ENCODE results near the gene LINC01488.

Gene LINC01488

DNA sequence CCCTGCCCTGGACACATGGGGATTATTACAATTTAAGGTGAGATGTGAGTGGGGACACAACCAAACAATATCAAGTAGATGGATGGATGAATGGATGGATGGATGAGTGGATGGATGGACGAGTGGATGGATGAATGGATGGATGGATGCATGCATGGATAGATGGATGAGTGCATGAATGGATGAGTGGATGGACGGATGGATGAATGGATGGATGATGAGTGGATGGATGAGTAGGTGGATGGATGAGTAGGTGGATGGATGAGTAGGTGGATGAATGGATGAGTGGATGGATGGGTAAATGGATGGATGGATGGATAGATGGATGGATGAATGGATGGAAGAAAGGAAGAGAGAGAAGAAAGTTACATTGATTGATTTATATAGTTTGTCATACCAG is 859 bp downstream of the LINC01488 start:
- DNase-seq: no peak

DNA sequence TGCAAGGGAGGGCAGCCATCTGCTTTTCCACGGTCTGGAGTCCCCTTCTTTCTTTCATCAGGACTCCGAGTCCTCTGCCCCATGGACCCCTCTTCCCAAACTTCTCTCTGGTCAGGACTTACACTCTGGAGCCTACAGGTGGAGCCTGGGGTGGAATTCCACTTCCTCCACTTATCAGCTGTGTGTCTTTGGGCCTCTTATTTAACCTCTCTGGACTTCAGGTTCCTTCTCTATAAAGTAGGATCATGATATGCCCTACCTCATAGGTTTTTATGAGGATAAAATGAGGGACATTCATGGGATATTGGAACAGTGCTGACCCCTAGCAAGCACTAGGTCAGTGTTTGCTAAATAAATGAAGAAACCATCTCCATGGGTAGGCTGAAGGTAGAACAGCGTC is 1.7 kb downstream of the LINC01488 start:
- DNase-seq: no peak

GRCh38 chr11:69483691-69484426 is 2.4 kb downstream of the LINC01488 start:
- no peak for DNase-seq

DNA sequence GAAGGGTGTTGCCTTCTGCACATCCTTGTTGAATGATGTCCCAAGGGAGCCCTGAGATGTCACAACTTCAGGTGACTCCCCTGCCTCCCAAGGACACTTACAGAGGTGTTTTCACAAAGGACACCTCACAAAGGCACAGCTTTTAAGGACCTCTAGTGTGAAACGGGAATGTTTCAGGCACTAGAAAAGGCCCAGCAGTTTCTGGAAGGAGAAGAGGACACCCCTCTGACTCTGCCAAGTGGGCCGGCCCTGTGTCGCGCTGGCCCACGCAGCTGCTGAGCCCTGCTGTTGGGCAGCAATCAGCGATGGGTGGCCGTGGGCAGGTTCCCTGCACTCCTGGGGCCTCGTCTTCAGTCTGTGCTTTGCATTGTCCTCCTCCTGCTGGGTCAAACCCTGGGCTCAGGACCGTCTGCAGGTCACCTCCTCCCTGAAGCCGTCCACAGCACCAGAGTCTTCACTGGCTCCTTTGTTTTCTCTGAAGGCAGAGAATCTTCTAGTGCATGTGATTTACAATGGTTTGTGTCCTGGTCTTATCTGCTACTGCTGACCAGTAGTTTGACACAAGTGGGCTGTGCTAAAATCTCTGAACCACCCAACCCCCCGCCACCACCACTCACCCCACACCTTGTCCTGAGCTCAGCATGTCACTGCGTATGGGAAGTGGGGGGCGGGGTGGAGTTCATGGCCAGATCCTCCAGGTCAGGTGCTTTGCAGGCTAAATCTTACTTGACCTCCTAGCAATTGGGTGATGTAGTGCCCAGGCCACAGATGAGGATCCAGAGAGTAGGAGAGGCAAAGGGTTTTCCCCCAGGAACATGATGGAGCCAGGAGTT is 3.2 kb downstream of the LINC01488 start:
- no peak for DNase-seq

GRCh38 chr11:69485337-69486041 is 4.0 kb downstream of the LINC01488 start:
- no peak for DNase-seq

DNA sequence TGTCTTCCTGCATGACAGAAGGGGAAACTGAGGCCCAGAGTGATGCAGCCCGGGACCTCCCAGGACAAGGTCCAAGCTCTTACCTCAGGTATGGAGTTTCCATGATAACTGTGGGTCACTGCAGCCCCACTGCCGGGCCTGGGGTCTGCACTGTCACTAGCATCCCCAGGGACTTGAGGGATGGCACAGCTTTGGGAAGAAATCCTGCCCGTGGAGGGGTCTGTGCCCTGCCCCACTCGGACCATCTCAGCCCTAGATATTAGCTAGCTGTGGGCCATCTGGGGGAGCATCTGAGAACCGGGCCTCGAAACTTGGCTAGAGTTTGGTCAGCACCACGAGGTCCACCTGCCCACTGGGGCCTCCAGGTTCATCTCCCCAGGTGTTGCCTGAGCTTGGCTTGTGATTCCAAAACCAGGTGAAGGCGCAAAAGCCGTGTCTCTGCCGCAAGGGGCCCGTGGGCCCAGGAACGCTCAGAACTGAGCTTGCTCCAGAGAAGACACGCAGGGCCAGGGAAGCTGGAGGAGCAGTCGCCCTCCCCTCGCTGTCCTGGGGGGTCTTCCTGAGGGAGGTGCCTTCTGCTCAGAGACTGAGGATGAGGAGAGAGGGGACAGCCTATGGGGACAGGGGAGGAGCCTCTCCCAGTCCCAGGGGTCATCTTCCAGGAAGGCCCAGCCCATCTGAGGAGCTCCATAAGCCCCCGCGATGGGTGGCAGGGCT is 4.8 kb downstream of the LINC01488 start:
- no peak for DNase-seq

DNA sequence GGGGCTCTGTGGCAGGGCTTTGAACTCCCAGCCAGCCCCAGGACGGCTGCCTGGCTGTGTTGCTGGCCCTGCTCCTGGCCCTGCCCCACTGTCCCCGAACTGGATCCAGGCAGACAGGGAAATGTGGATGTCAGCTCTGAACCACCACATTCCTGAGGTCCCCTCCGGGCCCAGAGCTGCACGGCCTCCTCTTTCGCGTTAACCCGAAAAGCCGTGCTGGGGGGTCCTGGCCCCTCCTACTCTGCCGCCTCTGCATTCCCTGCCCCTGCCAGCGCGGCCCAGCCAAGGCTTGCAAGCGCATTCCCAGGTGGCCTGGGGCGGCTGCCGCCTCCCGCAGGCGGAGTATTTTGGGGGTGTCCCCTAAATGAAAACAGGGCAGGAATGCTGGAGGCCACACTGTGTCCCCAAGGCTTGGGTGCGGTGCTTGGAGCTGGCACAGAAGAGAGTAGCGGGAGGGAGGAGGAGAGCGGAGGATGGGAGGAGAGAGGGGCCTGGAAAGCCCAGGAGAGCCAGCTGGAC is 5.4 kb downstream of the LINC01488 start:
- no peak for DNase-seq

GRCh38 chr11:69487391-69487790 is 5.9 kb downstream of the LINC01488 start:
- DNase-seq: no peak

- no peak for DNase-seq
These were observed 6.5 kb downstream of the LINC01488 start for GRCh38 chr11:69487849-69488542.

DNA sequence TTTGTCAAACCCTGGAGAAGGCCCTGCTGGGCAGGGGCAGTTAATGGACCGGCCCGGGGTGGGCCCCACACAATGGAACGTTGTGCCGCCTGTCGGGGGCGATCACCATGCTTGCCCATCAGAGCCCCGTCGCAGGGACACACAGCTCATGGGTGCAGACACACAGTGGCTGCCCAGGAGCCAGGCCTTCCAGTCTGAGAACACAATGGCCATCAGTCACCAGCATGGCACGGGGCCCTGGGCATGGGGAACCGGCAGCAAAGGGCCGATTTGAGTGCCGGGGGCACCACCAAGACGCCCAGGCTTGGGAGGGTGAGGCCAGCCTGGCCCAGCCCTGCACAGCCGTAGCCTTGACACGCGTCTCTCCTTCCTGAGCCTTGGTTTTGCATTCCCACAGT is 7.1 kb downstream of the LINC01488 start:
- DNase-seq: no peak

GRCh38 chr11:69489031-69489745 is 7.7 kb downstream of the LINC01488 start:
- DNase-seq: no peak

DNA sequence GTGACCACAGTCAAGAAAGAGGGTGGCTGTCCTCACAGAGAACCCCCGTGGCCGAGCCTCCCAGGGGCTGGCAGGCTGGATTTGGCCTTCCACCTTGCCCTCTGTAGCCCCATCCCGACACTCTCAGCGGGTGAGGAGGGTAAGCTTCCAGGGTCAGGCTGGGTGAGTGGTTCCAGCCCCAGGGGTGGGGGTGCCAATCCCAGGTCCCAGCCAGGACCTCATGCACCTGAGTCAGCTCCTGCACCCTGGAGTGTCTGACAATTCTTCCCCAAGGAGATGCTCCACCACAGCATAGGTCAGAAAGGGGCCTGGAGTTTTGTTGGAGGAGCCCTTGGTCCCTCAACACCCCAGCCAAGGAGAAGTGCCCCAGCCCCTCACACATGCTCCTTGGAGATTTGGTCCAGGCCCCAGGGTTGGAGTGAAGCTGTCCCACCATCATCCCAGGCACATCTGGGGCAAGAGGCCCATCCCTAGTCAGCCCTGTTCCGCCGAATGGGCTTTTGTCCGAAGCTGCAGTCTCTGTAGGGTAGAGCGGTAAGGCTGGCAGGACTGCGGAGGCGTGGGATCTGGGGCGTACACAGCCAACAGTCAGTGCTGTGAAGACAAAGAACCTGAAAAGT is 8.4 kb downstream of the LINC01488 start:
- no peak for DNase-seq

DNA sequence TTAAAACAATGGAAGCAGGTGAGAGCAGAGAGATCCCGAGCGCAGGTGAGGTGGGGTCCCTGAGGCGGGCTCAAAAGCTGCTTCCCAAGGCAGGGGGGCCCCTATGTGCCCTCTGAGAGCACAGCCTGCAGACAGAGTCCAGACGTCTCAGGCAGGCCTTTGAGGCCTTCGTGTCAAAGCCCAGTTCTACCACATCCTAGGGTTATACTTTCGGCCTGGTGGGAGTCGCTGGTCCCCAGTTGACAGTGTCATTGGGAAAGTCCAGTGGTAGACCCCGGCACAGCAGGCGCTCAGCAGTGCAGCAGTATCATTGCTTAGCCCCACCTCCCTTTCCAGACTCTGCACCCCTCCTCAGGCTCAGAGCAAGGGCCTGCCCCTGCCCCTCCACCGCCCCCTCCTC is 9.1 kb downstream of the LINC01488 start:
- no peak for DNase-seq

- DNase-seq: no peak
These were observed 9.9 kb downstream of the LINC01488 start for GRCh38 chr11:69491071-69492031.

DNA sequence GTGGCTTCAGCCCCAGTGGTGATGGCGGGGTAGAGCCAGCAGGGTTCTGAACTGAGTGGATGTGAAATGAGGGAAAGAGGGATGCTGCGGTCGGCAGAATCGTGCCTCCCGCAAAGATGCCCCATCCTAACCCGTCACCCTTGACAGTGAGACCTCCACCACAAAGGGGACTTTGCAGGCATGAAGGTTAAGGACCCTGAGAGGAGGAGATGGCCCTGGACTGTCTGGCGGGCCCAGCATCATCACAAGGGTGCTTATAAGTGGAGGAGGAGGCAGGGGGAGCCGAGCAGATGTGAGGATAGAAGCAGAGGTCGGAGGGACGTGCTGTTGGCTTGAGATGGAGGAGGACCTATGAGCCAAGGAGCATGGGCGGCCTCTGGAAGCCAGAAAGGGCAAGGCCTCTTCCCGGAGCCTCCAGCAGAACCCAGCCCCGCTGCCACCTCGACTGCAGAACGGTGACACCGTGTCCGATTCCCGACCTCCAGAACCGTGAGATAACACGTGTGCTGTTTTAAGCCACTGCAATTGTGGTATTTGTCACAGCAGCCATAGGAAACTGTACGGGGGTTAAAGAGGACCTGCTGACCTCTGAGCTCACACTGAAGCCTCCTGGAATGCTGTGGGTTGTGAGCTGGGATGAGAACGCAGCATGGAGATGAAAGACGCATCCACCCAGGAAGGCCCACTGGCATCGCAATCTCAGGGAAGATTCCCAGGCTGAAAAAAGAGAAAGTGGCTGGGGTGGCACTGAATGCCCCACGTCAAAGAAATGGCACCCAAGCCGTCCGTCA is 10.9 kb downstream of the LINC01488 start:
- no peak for DNase-seq

- no peak for DNase-seq
These were observed 12.7 kb downstream of the LINC01488 start for GRCh38 chr11:69493931-69494821.

DNA sequence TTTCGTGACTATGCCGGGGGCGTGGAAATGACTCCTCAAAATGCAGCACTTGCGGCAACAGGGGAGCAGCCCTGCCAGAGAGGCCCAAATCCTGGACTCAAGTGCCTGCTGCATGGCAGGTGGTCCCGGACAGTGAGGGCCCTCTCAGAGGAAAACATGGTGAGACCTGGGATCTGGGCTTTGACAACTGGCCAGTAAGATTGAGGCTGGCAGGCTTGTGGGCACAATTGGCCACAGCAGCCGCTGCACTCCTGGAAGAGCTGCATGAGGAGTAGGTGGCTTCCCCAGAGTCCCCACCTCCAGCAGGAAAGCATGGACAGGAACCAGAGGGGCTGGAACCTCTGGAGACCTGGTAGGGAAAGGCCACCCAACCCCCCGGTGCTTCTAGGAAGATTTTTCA is 13.4 kb downstream of the LINC01488 start:
- no peak for DNase-seq

All from NCI-H69 (cell line).